Muscle of leg (tissue), 11 donors: ENCODE results near the gene PNMA8C. TPM values are rescaled to one million over a fixed set of nuclear protein-coding genes. Genes with fewer than 3 reads are reported as not detected.
A peak's percentile ranks its signal among the peaks of the same experiment; 100 is the strongest.

Experiments used
- DNase-seq: peaks from one replicate; pipeline ENCODE4 v3.0.0; 2013
- H3K27ac ChIP-seq: one replicate; pipeline ENCODE4 v1.5.1; 2013; ENCODE audit warnings: mild to moderate bottlenecking, low read length, control low read depth
- H3K27me3 ChIP-seq: one replicate; pipeline ENCODE4 v1.6.1; 2013; ENCODE audit warnings: low read length; ENCODE audit not compliant: control insufficient read depth, insufficient read depth
- H3K36me3 ChIP-seq: one replicate; pipeline ENCODE4 v1.6.1; 2013; ENCODE audit warnings: low read length; ENCODE audit not compliant: control insufficient read depth, insufficient read depth
- H3K4me1 ChIP-seq: one replicate; pipeline ENCODE4 v1.6.1; 2013; ENCODE audit warnings: low read length; ENCODE audit not compliant: control insufficient read depth, insufficient read depth
- H3K4me3 ChIP-seq: one replicate; pipeline ENCODE4 v1.5.1; 2013; ENCODE audit warnings: low read length, control low read depth
- H3K9me3 ChIP-seq: replicated peaks from 2 replicates; pipeline ENCODE4 v1.6.1; 2013; ENCODE audit warnings: low read depth, low read length; ENCODE audit not compliant: control insufficient read depth
- WGBS: methylation state at CpG from one replicate; pipeline ENCODE4 v1.1.5; 2013; ENCODE audit warnings: missing lambda C conversion rate; ENCODE audit not compliant: insufficient coverage; 5-methylcytosine and 5-hydroxymethylcytosine counted together
- polyA plus RNA-seq, 8 donors: library from polyadenylated mRNA; unstranded; fragments of 120-200 nt; gene quantifications; one replicate each; pipeline versions ENCODE4 v1.2.1 to v1.2.3, GENCODE V29; 2013; ENCODE audit warnings: inconsistent platforms in 1 of 8, low replicate concordance in 1 of 8; ENCODE audit not compliant: insufficient read length in 8 of 8, insufficient read depth in 1 of 8
- total RNA-seq: library from RNA; stranded (reverse); fragments of 120-200 nt; gene quantifications from one replicate; pipeline ENCODE4 v1.2.4, GENCODE V29; 2013

Gene PNMA8C
- total and polyA plus RNA-seq, 9 donors = 0.18 to 0.53 (median 0.34) TPM

GRCh38 chr19:46466536-46467196 lies 37.9 kb upstream of the PNMA8C start:
- peaks cover 46% of the 10 kb centered on the region for H3K4me1 ChIP-seq
- peaks cover 3% of the 10 kb centered on the region for H3K27me3 ChIP-seq
- 34% methylated on average over 4 of the region's 15 CpGs for WGBS
- H3K4me3 ChIP-seq = no peak overlapping the region
- peak; percentile 90 for DNase-seq
- peak overlapping the region; percentile 68 for H3K27ac ChIP-seq
- no peaks in the 10 kb centered on the region for H3K9me3 ChIP-seq
- H3K36me3 ChIP-seq = peaks cover 21% of the 10 kb centered on the region

DNA sequence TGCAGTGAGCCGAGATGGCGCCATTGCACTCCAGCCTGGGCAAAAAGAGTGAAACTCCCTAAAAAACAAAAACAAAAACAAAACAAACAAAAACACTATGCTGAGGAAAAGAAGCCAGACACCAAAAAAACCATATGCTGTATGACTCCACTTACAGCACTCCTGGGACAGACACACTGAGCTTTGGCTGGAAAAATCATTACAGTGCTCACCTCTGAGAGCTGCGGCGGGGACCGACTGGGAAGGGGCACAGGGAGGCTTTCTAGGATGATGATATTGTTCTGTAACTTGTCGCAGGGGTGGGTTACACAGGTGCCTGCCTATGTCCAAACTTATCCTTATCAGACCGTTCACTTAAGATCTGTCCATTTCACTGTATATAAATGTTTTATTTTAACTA lies 34.8 kb upstream of the PNMA8C start:
- Histone ChIP-seq H3K27ac (no peak overlapping the region), H3K36me3 (peaks cover 21% of the 10 kb centered on the region), H3K27me3 (no peaks in the 10 kb centered on the region), H3K4me3 (no peak overlapping the region), H3K4me1 (peaks cover 18% of the 10 kb centered on the region), H3K9me3 (no peaks in the 10 kb centered on the region)
- WGBS = no CpG with 5 or more reads among the region's 7 CpGs
- peak; percentile 82 for DNase-seq

- no peak overlapping the region for H3K27ac ChIP-seq
- WGBS = 83% methylated on average over 1 of the region's 2 CpGs
- peaks cover 10% of the 10 kb centered on the region for H3K4me1 ChIP-seq
- peaks cover 12% of the 10 kb centered on the region for H3K36me3 ChIP-seq
- no peak for DNase-seq
- no peaks in the 10 kb centered on the region for H3K27me3 ChIP-seq
- H3K4me3 ChIP-seq = no peak overlapping the region
- no peaks in the 10 kb centered on the region for H3K9me3 ChIP-seq
These were observed 32.8 kb upstream of the PNMA8C start for GRCh38 chr19:46461537-46461936.

- WGBS = 78% methylated on average over 1 of the region's 1 CpG
- Histone ChIP-seq H3K9me3 (no peaks in the 10 kb centered on the region), H3K27me3 (no peaks in the 10 kb centered on the region), H3K36me3 (peaks cover 12% of the 10 kb centered on the region), H3K27ac (no peak overlapping the region), H3K4me3 (no peak overlapping the region), H3K4me1 (peaks cover 7% of the 10 kb centered on the region)
- DNase-seq = no peak
These were observed 32.2 kb upstream of the PNMA8C start for GRCh38 chr19:46460981-46461380.

DNA sequence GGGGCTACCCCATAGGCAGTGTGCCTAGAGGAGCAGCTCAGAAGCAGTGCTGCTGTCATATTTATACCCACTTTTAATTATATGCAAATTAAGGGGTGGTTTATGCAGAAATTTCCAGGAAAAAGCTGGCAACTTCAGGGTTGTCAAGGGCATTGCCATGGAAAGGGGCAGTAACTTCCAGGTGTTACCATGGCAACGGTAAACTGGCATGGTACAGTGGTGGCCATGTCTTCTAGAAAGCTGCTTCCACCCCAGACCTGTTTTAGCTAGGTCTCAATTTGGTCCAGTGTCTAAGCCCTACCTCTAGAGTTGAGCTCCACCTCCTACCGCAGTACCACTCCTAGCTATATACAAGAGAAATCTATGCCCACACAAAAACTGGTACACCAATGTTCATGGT lies 31.3 kb upstream of the PNMA8C start:
- Histone ChIP-seq H3K9me3 (no peaks in the 10 kb centered on the region), H3K4me1 (peaks cover 7% of the 10 kb centered on the region), H3K27me3 (no peaks in the 10 kb centered on the region), H3K27ac (no peak overlapping the region), H3K4me3 (no peak overlapping the region), H3K36me3 (peaks cover 9% of the 10 kb centered on the region)
- no peak for DNase-seq
- 89% methylated on average over 1 of the region's 2 CpGs for WGBS

DNA sequence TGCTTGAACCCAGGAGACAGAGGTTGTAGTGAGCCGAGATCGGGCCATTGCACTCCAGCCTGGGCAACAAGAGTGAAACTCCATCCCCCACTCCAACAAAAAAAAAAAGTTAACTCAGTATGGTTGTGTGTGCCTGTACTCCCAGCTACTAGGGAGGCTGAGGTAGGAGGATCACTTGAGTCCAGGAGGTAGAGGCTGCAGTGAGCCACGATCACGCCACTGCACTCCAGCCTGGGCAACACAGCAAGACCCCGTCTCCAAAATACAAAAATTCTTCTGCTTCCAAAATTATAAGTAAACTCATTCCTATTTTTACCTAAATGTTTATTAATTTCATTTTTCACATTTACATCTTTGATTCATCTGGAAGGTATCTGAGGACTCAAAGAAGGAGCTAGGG lies 28.2 kb upstream of the PNMA8C start:
- H3K36me3 ChIP-seq = peaks cover 7% of the 10 kb centered on the region
- no peak overlapping the region for H3K4me3 ChIP-seq
- H3K4me1 ChIP-seq = peaks cover 13% of the 10 kb centered on the region
- H3K27me3 ChIP-seq = no peaks in the 10 kb centered on the region
- H3K27ac ChIP-seq = no peak overlapping the region
- DNase-seq = no peak
- H3K9me3 ChIP-seq = no peaks in the 10 kb centered on the region
- WGBS = no CpG with 5 or more reads among the region's 5 CpGs

DNA sequence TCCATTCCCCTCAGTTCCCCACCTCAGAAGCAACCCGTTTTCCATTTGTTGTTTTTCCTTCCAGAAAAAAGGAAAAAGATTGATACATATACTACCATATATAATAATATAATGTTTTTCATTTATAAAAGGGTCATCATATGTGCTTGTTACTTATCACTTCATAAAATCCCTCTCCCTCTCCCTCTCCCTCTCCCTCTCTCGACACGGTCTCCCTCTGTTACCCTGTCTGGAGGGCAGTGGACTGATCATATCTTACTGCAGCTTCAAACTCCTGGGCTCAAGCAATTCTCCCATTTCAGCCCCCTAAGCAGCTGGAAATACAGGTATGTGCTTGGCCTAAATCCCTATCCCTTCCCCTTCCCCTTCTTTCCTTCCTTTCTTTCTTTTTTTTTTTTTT lies 25.5 kb upstream of the PNMA8C start:
- Histone ChIP-seq H3K9me3 (peaks cover 2% of the 10 kb centered on the region), H3K27me3 (no peaks in the 10 kb centered on the region), H3K27ac (no peak overlapping the region), H3K36me3 (no peaks in the 10 kb centered on the region), H3K4me1 (peaks cover 16% of the 10 kb centered on the region), H3K4me3 (no peak overlapping the region)
- WGBS = no CpG with 5 or more reads among the region's 3 CpGs
- no peak for DNase-seq

- Histone ChIP-seq H3K4me1 (peaks cover 17% of the 10 kb centered on the region), H3K36me3 (no peaks in the 10 kb centered on the region), H3K9me3 (peaks cover 2% of the 10 kb centered on the region), H3K4me3 (no peak overlapping the region), H3K27ac (no peak overlapping the region), H3K27me3 (no peaks in the 10 kb centered on the region)
- WGBS = 88% methylated on average over 5 of the region's 6 CpGs
- no peak for DNase-seq
These were observed 24.9 kb upstream of the PNMA8C start for GRCh38 chr19:46453661-46454060.

DNA sequence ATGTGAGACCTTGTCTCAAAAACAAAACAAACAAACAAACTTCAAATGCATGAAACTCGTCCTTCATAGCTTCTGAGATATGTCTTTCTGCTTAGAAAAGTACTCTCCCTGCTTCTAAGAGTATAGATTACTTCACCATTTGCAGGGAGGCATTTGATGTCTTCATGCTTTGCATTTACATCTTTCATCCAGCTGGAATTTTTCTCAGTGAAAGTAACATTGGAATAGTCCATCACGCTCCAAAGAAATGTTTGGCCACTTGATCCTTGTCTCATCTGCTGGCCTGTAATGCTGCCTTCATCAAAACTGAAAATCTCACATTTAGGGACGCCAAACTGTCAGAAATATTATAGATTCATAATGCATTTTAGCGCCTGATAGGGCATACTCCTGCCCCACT lies 23.4 kb upstream of the PNMA8C start:
- Histone ChIP-seq H3K9me3 (peaks cover 2% of the 10 kb centered on the region), H3K27ac (peak overlapping the region; percentile 89), H3K27me3 (no peaks in the 10 kb centered on the region), H3K4me3 (no peak overlapping the region), H3K36me3 (no peaks in the 10 kb centered on the region), H3K4me1 (peaks cover 27% of the 10 kb centered on the region)
- DNase-seq = peak; percentile 73
- WGBS = 11% methylated on average over 3 of the region's 4 CpGs

GRCh38 chr19:46451352-46451751 lies 22.6 kb upstream of the PNMA8C start:
- WGBS = 73% methylated on average over 2 of the region's 6 CpGs
- Histone ChIP-seq H3K27ac (peak overlapping the region; percentile 89), H3K4me3 (no peak overlapping the region), H3K36me3 (no peaks in the 10 kb centered on the region), H3K9me3 (peaks cover 2% of the 10 kb centered on the region), H3K27me3 (no peaks in the 10 kb centered on the region), H3K4me1 (peaks cover 27% of the 10 kb centered on the region)
- DNase-seq = peak; percentile 91

GRCh38 chr19:46450737-46451136 lies 22.0 kb upstream of the PNMA8C start:
- Histone ChIP-seq H3K4me3 (no peak overlapping the region), H3K4me1 (peaks cover 30% of the 10 kb centered on the region), H3K27ac (peak overlapping the region; percentile 89), H3K9me3 (peaks cover 2% of the 10 kb centered on the region), H3K36me3 (no peaks in the 10 kb centered on the region), H3K27me3 (no peaks in the 10 kb centered on the region)
- WGBS = no CpG with 5 or more reads among the region's 5 CpGs
- DNase-seq = no peak
